NCI-H146 treated with DMSO at 0.1 percent for 48 hours (cell line): ENCODE data around the gene AP2S1.
"Not testable (repeated sequence)": the region's sequence is repeated elsewhere in the genome, so short reads cannot be mapped to it uniquely, and the experiment has no call there.

Source experiments
- DNase-seq: peaks from one replicate; lab custom pipeline; 2025; ENCODE audit not compliant: unreplicated experiment; lab: John Stamatoyannopoulos, UW

The AP2S1 gene

DNA sequence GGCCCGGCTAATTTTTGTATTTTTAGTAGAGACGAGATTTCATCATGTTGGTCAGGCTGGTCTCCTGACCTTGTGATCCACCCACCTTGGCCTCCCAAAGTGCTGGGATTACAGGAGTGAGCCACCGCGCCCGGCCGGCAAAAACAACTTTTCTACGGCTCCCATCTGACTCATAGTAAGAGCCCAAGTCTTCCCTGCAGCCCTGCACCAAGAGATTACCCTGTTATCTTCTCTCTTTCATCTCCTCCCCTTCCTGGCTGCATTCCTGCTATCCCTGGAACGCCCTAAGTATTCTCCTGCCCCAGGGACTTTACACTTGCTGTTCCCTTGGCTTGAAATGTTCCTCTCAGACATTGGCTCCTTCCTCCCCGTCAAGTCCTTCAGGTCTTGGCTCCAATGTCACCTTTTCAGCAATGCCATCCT lies 6.6 kb downstream of the AP2S1 start:
- no peak for DNase-seq

DNA sequence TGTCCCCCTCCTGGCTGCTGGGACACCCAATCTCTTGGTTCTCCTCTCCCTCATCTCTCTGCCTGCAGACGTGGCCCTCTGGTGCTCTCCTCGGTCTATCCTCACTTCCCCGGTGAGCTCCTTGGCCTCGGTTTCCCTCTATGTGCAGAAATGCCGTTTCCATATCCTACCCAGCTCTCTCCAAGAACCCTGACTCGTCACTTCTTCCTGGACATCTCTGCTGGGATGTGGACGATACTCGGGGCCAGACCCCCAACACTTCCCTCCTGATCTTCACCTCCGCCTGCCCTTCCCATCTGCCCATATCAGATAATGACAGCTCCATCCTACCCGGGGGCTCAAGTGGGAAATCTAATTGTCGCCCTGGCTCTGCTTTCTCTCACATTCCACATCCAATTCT lies 7.9 kb downstream of the AP2S1 start:
- DNase-seq = no peak

DNA sequence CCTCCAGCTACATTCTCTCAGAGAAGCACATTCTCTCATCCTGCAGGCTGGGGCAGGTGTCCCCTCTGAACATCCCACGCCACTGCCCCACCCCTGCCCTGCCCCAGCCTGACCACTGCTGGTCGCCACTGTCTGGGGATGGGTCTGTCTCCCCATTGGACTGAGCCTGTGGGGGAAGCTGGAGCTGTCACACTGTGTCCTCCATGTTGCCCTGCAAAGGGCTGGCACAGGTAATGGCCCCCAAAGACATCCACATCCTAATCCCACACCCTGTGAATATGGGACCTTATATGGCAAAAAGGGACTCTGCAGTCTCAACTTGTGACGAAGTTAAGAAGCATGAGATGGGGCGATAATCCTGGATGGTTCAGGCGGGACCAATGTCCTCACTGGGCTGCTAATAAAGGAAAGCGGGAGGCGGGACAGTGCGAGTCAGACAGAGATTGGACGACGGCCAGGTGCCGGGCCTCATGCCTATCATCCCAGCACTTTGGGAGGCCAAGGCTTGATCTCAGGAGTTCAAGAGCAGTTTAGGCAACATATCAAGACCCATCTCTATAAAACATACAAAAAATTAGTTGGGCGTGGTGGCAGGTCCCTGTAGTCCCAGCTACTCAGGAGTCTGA lies 9.1 kb downstream of the AP2S1 start:
- no peak for DNase-seq

DNA sequence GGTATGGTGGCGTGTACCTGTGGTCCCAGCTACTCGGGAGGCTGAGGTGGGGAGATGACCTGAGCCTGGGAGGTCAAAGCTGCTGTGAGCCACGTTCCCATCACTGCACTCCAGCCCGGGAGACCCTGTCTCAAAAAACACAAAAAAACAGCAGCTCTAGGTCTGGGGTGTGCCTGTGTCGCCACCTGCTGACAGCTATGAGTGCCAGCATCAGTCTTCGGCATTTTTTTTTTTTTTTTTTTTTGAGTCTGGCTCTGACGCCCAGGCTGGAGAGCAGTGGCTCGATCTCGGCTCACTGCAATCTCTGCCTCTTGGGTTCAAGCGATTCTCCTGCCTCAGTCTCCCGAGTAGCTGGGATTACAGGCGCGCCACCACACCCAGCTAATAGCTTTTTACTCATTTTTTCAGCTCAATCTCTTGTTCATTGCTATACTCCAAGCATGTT lies 10.1 kb downstream of the AP2S1 start:
- DNase-seq = peak; percentile 58

DNA sequence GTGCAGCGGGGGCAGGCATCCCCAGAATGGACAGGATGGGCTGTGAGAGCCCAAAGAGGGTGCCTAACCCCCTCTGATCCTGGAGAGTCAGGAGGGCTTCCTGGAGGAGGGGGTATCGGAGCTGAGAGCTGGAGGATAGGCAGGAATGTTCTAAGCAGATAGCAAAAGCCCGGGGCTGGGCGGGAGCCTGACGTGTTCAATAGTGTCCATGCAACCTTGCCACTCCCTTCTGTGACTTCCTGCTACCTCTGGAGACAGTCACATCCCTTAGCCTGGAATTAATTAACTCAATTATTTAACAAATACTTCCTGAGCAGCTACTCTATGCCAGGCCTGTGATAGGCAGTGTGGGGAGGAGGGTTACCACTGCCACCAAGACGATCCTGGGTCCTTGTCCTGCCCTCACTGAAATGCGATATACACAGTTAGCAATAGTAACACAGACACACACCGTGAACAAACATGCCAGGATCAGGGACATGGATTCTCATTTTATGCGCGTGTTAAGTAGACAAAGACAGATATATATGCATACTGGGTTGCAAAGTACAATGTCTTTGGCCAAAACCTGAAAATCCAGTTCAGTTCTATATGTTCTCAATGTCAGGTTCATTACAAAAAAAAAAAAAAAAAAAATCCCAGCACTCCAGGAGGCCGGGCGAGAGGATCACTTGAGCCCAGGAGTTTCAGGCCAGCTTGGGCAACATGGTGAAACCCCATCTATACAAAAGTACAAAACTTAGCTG lies 10.7 kb downstream of the AP2S1 start:
- DNase-seq = no peak

DNA sequence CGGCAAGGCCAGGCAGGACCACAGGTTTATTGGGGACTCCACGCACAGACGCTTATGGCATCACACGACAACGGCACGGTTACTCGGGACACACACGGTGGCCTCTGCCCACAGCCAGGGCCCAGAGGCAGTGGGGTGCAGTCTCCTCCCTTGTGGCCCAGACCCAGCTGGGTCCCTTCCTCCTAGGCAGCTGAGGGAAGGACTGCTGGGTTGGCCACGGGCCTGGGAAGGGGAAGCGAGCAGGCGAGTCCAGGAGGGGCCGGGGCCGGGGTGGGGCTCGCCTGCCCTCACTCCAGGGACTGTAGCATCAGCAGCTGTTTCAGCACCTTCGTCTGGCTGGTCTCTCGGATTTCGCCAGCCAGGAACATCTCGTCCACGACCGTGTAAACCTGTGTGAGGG lies 12.5 kb downstream of the AP2S1 start:
- no peak for DNase-seq

DNA sequence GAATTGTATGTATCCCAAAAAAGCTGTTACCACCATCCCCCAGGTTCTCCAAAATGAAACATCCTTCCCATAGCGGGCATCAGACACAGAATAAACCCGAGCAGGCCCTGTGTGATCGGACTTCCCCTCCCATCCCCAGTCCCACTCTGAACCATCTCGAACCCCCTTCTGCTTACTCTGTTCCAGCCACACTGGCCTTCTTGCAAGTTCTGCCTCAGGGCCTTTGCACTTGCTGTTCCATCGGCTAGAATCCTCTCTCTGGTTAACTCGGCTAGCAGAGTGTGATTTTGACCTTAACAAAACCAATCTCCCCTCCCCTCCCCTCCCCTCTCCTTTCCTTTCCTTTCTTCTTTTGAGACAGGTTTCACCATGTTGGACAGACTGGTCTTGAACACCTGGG lies 15.7 kb downstream of the AP2S1 start:
- no peak for DNase-seq

DNA sequence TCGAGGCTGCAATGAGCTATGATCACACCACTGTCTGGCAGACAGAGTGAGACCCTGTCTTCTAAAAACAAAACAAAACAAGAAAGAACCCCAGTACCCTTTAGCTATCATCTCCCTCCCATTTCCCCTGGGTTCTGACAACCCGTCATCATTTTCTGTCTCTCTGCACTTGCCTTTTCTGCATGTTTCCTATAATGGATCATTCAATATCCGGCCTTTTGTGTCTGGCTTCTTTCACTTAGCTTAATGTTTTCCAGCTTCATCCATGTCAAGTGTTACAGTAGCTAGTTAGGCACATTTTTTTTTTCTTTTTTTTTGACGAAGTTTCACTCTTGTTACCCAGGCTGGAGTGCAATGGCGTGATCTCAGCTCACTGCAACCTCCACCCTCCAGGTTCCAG lies 16.5 kb downstream of the AP2S1 start:
- no peak for DNase-seq

DNA sequence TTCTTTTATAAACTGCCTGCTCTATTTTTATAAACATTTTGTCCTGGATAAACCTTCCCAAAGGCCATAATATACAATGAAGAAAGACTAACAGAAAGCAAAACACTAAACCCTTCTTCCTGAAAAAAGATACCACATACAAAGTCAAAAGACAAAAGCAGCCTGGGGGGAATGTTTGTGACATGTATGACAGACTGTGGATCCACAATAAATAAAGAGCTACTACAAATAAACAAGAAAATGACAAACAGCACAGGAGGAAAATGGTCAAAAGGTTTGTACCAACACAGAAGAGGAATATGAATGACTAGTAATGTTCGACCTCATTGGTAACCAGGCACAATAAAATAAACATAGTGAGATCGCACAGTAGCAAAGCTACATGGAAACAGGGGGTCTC lies 19.8 kb downstream of the AP2S1 start:
- no peak for DNase-seq

DNA sequence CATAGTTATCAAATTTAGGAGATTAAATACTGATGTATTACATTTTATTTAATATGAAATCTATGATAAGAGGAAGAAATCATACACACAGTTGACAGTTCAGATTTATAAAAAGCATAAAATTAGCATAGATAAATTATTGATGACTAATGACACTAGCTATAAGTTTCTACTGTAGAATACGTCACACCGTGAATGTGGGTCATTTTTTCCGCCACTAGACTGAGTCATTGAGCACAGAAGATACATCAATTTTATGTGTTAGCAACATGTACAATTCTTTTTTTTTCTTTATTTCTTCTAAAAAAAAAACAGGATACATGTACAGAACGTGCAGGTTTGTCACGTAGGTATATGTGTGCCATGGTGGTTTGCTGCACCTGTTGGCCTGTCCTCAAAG lies 22.2 kb downstream of the AP2S1 start:
- no peak for DNase-seq

DNA sequence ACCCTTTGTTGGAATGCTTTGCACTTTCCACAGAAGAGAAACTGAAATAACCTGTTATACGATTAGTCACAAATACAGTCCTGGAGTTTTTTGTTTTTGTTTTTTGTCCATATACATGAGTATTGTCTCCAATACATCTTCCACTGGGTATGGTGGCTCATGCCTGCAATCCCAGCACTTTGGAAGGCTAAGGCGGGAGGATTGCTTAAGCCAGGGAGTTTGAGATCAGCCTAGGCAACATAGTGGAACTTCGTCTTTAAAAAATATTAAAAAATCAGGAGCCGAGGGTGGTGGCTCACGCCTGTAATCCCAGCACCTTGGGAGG lies 25.0 kb downstream of the AP2S1 start:
- DNase-seq = no peak

DNA sequence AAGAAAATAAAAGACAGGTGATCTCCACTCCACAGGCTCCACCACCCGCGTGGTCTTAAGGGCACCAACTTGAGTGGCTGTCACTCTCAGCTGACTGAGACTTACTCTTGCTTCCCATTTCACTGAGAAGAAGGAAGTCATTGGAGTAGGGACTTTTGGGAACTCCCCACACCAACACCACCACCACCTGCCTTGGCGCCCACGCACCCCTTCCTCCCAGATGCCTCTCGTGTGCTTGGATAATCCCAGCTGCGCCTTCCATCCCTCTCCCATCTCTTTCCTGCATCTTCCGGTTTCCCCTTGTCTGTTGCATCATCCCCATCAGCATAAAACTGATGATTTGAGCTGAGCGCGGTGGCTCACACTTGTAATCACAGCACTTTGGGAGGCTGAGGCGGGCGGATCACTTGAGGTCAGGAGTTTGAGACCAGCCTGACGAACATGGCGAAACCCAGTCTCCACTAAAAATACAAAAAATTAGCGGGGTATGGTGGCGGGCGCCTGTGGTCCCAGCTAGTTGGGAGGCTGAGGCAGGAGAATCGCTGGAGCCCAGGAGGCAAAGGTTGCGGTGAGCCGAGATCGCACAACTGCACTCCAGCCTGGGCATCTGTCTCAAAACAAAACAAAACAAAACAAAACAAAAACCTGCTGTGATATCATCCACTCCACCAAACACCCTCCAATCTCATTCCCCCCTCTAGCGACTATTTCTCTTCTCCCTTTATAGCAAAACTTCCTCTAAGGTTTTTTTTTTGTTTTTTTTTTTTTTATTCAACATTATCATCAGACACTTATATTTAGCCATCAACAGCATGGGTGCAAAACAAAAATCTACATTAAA lies 25.5 kb downstream of the AP2S1 start:
- no peak for DNase-seq

DNA sequence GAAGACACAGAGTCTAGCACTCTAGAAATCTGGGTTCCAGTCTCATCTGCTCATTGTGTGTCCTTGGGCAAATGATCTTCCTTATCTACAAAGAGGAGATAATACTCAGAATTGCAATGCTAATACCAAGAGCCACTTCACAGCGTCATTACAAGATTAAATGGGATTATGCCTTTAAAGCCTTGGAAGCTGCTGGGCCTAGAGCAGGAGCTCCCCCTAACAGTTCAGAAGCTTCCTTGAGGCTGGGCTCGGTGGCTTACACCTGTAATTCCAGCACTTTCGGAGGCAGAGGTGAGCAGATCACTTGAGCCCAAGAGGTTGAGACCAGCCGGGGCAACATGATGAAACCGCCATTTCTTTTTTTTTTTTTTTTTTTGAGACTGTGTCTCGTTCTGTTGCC lies 27.6 kb downstream of the AP2S1 start:
- DNase-seq = no peak

DNA sequence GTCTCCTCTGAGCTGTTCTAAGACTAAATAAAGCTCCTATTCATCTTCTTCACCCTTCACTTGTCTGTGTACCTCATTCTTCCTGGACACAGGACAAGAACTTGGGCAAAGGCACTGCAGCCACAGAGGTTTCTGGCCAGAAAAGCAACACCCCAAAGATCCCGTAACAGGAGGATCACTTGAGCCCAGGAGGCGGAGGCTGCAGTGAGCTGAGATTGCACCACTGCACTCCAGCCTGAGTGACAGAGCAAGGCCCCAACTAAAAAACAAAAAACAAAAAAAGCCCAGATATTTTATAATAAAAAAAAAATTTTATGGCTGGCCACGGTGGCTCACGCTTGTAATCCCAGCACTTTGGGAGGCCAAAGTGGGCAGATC lies 28.2 kb downstream of the AP2S1 start:
- not testable (repeated sequence) for DNase-seq

DNA sequence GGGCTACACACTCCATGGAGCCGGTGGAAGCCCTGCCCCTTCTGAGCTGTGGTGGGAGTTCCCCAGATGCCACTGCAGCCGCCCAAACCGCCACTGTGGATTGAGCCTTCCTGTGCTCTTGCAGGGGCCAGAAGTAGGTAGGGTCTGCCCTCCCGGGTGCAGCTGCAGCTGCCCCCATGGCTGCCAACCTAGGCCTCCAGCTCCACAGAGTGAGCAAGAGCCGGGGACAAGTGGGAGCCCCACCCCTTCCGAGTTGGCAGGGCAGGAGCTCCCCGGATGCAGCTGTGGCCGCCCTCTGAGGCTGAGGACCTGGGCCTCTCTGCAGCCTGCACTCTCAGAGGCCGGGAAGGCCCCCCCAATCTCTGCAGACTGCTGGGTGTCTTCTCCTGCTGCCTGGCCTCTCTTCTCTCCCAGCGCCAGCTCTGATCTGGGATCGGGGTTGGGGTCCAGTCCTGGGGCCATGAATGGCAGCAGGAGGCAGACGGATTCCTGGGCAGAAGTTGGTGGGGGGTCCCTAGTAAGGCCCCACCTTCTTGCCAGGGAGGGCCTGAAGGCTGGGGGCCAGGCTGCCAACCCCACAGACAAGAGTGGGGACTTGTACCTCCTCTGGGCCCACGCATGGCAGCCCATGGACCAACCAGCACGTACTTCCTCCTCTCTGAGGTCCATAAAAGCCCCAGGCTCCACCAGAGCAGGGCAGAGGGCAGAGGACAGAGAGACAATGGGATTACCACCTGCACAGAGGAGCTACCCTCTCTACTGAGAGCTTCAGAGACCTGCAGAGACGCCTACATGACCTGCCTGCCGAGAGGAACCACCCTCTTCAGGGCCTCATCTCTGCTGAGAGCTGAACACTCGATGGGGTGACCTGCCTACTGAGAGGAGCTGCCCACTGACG lies 28.9 kb downstream of the AP2S1 start:
- DNase-seq = no peak

DNA sequence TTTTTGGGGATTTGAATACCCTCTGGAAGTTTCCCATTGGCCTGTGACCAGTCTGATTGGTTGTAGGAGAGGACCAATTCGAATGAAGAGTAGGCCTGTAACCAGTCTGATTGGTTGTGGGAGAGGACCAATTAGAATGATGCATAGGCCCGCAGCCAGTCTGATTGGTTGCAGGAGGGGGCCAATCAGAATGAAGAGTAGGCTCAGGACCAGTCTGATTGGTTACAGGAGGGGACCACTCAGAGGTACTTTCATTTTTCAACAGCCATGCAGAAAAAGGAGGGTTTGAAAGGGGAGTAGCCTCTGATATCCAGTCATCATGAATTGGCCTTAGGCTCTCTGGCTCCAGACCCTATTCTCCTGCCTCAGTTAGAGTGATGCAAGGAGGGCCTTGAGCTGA lies 31.8 kb downstream of the AP2S1 start:
- no peak for DNase-seq

DNA sequence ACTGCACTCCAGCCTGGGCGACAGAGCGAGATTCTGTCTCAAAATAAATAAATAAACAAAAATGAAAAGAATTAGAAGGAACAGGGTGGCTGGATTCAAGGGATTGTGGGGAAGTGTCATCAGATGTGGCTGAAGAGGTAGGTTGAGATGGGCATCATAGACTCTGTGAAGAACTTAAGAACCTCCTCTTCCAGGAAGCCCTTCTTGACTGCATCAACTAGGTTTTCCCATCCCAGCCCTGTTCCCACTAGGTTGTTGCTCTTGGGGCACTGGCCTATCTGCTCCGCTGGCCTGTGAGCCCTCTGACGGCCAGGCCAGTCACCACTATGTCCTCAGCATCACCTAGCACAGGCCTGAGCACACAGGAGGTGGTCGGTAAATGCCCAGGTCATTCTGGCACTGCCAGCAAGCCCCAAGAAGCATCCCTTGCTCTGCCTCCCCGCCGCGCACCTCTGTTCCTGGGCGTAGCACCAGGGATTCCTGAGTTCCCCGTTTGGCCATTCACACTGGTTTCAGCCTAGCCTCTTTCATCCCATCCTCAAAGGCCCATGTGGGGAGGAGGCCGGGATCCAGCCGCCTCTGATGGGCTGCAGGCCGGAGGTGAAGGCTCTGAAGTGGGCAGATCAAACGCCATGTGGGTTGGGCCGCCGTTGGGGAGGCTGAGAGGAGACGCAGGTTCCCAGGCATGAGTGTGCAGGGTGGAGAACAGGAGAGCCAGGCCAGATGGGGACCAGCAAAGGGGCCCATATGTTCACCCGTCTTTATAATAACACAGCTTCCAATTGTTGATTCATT lies 34.6 kb downstream of the AP2S1 start:
- DNase-seq = no peak

DNA sequence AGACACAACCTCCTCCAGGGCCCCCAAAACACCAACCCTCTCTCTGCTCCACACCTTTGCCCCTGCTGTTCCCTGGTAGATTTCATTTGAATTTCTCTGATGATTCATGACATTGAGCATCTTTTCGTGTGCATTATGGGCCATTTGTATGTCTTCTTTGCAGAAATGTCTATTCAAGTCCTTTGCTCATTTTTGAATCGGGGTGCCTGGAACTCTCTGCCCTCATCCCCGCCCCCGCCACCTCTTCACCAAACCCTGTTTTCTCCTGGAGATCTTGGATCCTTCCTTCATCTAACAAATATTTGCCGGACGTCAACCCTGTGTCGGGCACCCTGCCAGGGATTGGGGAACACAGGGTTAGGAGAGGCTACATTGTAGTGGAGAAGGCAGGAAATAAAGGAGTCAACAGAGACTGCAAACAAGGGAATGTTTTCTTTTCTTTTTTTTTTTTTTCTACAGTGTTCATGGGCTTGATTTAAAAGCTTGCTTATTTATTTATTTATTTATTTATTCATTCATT lies 36.7 kb downstream of the AP2S1 start:
- no peak for DNase-seq

DNA sequence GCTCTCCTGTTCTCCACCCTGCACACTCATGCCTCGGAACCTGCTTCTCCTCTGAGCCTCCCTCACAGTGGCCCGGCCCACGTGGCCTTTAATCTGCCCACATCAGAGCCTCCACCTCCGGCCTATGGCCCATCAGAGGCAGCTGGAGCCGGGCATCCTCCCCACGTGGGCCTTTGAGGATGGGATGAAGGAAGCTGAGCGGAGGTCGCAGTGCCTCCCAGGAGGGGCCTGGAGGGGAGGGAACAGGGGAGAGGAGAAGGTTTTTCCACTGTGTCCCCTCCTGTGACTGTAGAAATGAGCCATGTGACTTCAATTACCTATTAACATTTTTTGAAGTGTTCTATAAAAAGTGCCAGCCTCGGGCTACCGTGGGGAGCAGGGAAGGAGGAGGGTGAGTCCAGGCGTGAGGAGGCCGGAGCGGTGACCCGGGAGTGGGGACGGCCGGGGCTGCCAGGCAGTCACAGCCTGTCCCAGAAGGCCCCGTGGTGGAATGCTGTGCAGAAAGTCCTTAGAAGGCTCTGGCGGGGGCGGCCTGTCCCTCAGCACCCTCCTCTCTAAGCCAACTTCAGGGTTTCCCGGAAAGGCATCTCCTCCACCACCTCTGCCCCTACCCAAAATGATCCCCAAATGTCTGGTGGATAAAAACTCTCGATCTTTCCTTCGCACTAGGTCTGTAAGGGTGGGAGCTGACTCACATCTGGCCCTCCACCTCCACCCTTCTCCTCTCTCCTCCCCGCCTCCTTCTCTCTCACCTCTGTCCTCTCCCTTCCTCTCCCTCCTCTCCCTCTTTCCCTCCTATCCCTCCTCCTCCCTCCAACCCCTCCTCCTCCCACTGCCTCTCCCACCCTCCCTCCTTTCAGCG lies 37.4 kb downstream of the AP2S1 start:
- DNase-seq = no peak
